HEK293 (cell line): Measurements from ENCODE around the gene ARR3.

Experiments used
- CTCF ChIA-PET: fragments of 350-600 bp; formaldehyde crosslinking; extraction: SDS; loops from one replicate; lab custom pipeline; 2021; ENCODE audit warnings: antibody characterized with exemption; lab: Yijun Ruan, JAX
- POLR2A ChIA-PET: fragments of 300-600 bp; formaldehyde crosslinking; extraction: SDS; loops from one replicate; lab custom pipeline; 2020; ENCODE audit warnings: antibody characterized with exemption, inconsistent platforms; lab: Yijun Ruan, JAX
- H3K27ac ChIP-seq: fragments of 200-500 bp; sonication (Bioruptor generic); 2 replicates; pipeline ENCODE4 v1.5.1; 2014; ENCODE audit warnings: low read depth, low read length, control low read depth, inconsistent platforms; ENCODE audit errors: extremely low read depth
- H3K36me3 ChIP-seq, 2 experiments: fragments of 200-500 bp in 1 of 2; sonication (Bioruptor generic) in 1 of 2; 1 replicate in 1 of 2; 2 replicates in 1 of 2; pipeline ENCODE4 v1.5.1; 2014 to 2017; ENCODE audit warnings: inconsistent platforms in 2 of 2, low read length in 2 of 2; ENCODE audit not compliant: control insufficient read depth in 2 of 2, insufficient read depth in 1 of 2
- H3K4me1 ChIP-seq: fragments of 200-500 bp; sonication (Bioruptor generic); 2 replicates; pipeline ENCODE4 v1.5.1; 2014; ENCODE audit warnings: mild to moderate bottlenecking, low read length, inconsistent platforms; ENCODE audit not compliant: control insufficient read depth, insufficient read depth
- H3K4me3 ChIP-seq: 2 replicates; pipeline ENCODE4 v1.5.1; 2011; ENCODE audit warnings: low read depth, mild to moderate bottlenecking, control low read depth, low read length, moderate library complexity
- H3K9me3 ChIP-seq: fragments of 200-500 bp; sonication (Bioruptor generic); 2 replicates; pipeline ENCODE4 v1.5.1; 2014; ENCODE audit warnings: low read depth, low read length, inconsistent platforms; ENCODE audit not compliant: control insufficient read depth, insufficient read depth
- GLIS2 ChIP-seq: fragments of 450-650 bp; formaldehyde crosslinking; IDR thresholded peaks from 2 replicates; pipeline ENCODE4 v1.5.1; 2016; ENCODE audit warnings: missing biosample characterization, missing genetic modification characterization
- KLF1 ChIP-seq: fragments of 450-650 bp; formaldehyde crosslinking; IDR thresholded peaks from 2 replicates; pipeline ENCODE4 v1.5.1; 2016; ENCODE audit warnings: missing biosample characterization, missing genetic modification characterization
- KLF9 ChIP-seq: fragments of 450-650 bp; formaldehyde crosslinking; IDR thresholded peaks from 2 replicates; pipeline ENCODE4 v1.5.1; 2016; ENCODE audit warnings: missing biosample characterization, missing genetic modification characterization, low read depth
- OVOL3 ChIP-seq: fragments of 450-650 bp; formaldehyde crosslinking; IDR thresholded peaks from 2 replicates; pipeline ENCODE4 v1.5.1; 2016; ENCODE audit warnings: missing biosample characterization, missing genetic modification characterization
- REST ChIP-seq: fragments of 450-650 bp; formaldehyde crosslinking; IDR thresholded peaks from 2 replicates; pipeline ENCODE4 v1.5.1; 2016; ENCODE audit warnings: missing biosample characterization, missing genetic modification characterization
- SP7 ChIP-seq: fragments of 450-650 bp; formaldehyde crosslinking; IDR thresholded peaks from 2 replicates; pipeline ENCODE4 v1.5.1; 2016; ENCODE audit warnings: missing biosample characterization, missing genetic modification characterization
- ZBTB21 ChIP-seq: fragments of 450-650 bp; formaldehyde crosslinking; IDR thresholded peaks from 2 replicates; pipeline ENCODE4 v1.5.1; 2017; ENCODE audit warnings: missing biosample characterization, missing genetic modification characterization
- ZFP69B ChIP-seq: fragments of 450-650 bp; formaldehyde crosslinking; IDR thresholded peaks from 2 replicates; pipeline ENCODE4 v1.5.1; 2016; ENCODE audit warnings: missing biosample characterization, missing genetic modification characterization
- ZNF140 ChIP-seq: fragments of 450-650 bp; formaldehyde crosslinking; IDR thresholded peaks from 2 replicates; pipeline ENCODE4 v1.5.1; 2016; ENCODE audit warnings: missing biosample characterization, missing genetic modification characterization
- ZNF184 ChIP-seq: fragments of 450-650 bp; IDR thresholded peaks from 2 replicates; pipeline ENCODE4 v1.5.1; 2018; ENCODE audit warnings: missing biosample characterization, mild to moderate bottlenecking, missing genetic modification characterization
- ZNF214 ChIP-seq: fragments of 450-650 bp; formaldehyde crosslinking; IDR thresholded peaks from 2 replicates; pipeline ENCODE4 v1.5.1; 2017; ENCODE audit warnings: missing biosample characterization, mild to moderate bottlenecking, missing genetic modification characterization, borderline replicate concordance
- ZNF23 ChIP-seq: fragments of 450-650 bp; formaldehyde crosslinking; IDR thresholded peaks from 2 replicates; pipeline ENCODE4 v1.5.1; 2016; ENCODE audit warnings: missing biosample characterization, missing genetic modification characterization, borderline replicate concordance
- ZNF426 ChIP-seq: fragments of 450-650 bp; formaldehyde crosslinking; IDR thresholded peaks from 2 replicates; pipeline ENCODE4 v1.5.1; 2017; ENCODE audit warnings: missing biosample characterization, missing genetic modification characterization, mild to moderate bottlenecking, inconsistent platforms, moderate library complexity
- ZNF677 ChIP-seq: fragments of 450-650 bp; IDR thresholded peaks from 2 replicates; pipeline ENCODE4 v1.5.0; 2018; ENCODE audit warnings: missing biosample characterization, mild to moderate bottlenecking, missing genetic modification characterization, moderate library complexity
- ZNF704 ChIP-seq: fragments of 450-650 bp; formaldehyde crosslinking; IDR thresholded peaks from 2 replicates; pipeline ENCODE4 v1.5.1; 2016; ENCODE audit warnings: missing biosample characterization, missing genetic modification characterization
- ZXDB ChIP-seq: fragments of 450-650 bp; formaldehyde crosslinking; IDR thresholded peaks from 2 replicates; pipeline ENCODE4 v1.5.1; 2016; ENCODE audit warnings: missing biosample characterization, missing genetic modification characterization
- TF ChIP-seq, protein P1 (sequence below): fragments of 450-650 bp; formaldehyde crosslinking; IDR thresholded peaks from 2 replicates; pipeline ENCODE4 v1.5.1; 2016; ENCODE audit warnings: missing biosample characterization, missing genetic modification characterization
- TF ChIP-seq, protein P2 (sequence below): fragments of 450-650 bp; formaldehyde crosslinking; IDR thresholded peaks from 2 replicates; pipeline ENCODE4 v1.5.1; 2016; ENCODE audit warnings: missing biosample characterization, missing genetic modification characterization

Gene ARR3

GRCh38 chrX:70247252-70247651, 20.9 kb upstream of the ARR3 start (continued):
- no peak for TF ChIP-seq REST (tag by site-specific recombination)
- no peak for TF ChIP-seq ZNF23
- TF ChIP-seq, all 188 proteins: peak for 0

- ChIA-PET POLR2A (no interaction called here), CTCF (no interaction called here)
- Histone ChIP-seq H3K9me3 (no peaks in the 10 kb centered on the region; the same call in none of the 2 replicates), H3K27ac (no peak overlapping the region), H3K4me1 (no peaks in the 10 kb centered on the region), H3K4me3 (no peak overlapping the region), H3K36me3 (no peaks in the 10 kb centered on the region)
- TF ChIP-seq ZFP69B (no peak), ZNF140 (tag by site-specific recombination) (no peak), ZNF214 (tag by site-specific recombination) (no peak), ZBTB21 (tag by site-specific recombination) (no peak), OVOL3 (no peak), KLF1 (no peak), ZNF704 (no peak), ZNF677 (tag by site-specific recombination) (no peak), SP7 (tag by site-specific recombination) (no peak), ZXDB (tag by site-specific recombination) (no peak), KLF9 (tag by site-specific recombination) (no peak), ZNF426 (no peak), ZNF184 (tag by site-specific recombination) (no peak), GLIS2 (tag by site-specific recombination) (no peak)
- TF ChIP-seq, protein P1, sequence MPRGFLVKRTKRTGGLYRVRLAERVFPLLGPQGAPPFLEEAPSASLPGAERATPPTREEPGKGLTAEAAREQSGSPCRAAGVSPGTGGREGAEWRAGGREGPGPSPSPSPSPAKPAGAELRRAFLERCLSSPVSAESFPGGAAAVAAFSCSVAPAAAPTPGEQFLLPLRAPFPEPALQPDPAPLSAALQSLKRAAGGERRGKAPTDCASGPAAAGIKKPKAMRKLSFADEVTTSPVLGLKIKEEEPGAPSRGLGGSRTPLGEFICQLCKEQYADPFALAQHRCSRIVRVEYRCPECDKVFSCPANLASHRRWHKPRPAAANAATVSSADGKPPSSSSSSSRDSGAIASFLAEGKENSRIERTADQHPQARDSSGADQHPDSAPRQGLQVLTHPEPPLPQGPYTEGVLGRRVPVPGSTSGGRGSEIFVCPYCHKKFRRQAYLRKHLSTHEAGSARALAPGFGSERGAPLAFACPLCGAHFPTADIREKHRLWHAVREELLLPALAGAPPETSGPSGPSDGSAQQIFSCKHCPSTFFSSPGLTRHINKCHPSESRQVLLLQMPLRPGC (tag by site-specific recombination): no peak
- TF ChIP-seq, protein P2, sequence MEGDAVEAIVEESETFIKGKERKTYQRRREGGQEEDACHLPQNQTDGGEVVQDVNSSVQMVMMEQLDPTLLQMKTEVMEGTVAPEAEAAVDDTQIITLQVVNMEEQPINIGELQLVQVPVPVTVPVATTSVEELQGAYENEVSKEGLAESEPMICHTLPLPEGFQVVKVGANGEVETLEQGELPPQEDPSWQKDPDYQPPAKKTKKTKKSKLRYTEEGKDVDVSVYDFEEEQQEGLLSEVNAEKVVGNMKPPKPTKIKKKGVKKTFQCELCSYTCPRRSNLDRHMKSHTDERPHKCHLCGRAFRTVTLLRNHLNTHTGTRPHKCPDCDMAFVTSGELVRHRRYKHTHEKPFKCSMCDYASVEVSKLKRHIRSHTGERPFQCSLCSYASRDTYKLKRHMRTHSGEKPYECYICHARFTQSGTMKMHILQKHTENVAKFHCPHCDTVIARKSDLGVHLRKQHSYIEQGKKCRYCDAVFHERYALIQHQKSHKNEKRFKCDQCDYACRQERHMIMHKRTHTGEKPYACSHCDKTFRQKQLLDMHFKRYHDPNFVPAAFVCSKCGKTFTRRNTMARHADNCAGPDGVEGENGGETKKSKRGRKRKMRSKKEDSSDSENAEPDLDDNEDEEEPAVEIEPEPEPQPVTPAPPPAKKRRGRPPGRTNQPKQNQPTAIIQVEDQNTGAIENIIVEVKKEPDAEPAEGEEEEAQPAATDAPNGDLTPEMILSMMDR (tag by site-specific recombination): no peak
Observed at GRCh38 chrX:70252491-70252890, 15.6 kb upstream of the ARR3 start.
